Tibial nerve (tissue), 4 donors: ENCODE measurements around the gene OR2T5.
"Not testable (repeated sequence)": the region's sequence is repeated elsewhere in the genome, so short reads cannot be mapped to it uniquely, and the experiment has no call there.

ENCODE experiments used
- EP300 ChIP-seq, 2 donors: sonication (generic); formaldehyde crosslinking; IDR thresholded peaks; one replicate each; pipeline ENCODE4 v1.6.1; 2017; ENCODE audit warnings: antibody characterized with exemption in 2 of 2, mild to moderate bottlenecking in 1 of 2
- POLR2A ChIP-seq, 2 donors: fragments of 450-650 bp; IDR thresholded peaks; one replicate each; pipeline ENCODE4 v1.6.1; 2017; ENCODE audit warnings: antibody characterized with exemption in 2 of 2, mild to moderate bottlenecking in 2 of 2, moderate library complexity in 2 of 2
- TF ChIP-seq, protein P1 (sequence below), 5 experiments: fragments of 200-600 bp in 3 of 5; fragments of 450-650 bp in 2 of 5; sonication (generic) in 3 of 5; IDR thresholded peaks; one replicate each; pipeline ENCODE4 v1.5.1; 2016 to 2019; ENCODE audit warnings: antibody characterized with exemption in 5 of 5, mild to moderate bottlenecking in 3 of 5, moderate library complexity in 2 of 5

DNA sequence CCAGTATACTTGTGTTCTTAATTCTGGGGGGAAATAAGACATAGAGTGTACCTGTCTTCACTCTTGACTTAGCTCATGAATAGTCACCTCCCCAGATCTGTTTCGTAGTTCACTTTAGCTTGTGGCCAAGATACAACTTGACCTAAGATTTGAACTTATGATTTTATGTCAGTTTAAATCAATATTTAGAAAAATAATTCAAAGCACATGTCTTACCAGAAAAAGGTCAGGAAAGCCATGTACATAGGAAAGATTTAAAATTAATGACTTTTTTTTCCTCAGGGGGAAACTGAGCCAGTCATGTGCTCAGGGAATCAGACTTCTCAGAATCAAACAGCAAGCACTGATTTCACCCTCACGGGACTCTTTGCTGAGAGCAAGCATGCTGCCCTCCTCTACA, 15.3 kb upstream of the OR2T5 start, which contains the start of gene OR2T3:
- TF ChIP-seq, protein P1, sequence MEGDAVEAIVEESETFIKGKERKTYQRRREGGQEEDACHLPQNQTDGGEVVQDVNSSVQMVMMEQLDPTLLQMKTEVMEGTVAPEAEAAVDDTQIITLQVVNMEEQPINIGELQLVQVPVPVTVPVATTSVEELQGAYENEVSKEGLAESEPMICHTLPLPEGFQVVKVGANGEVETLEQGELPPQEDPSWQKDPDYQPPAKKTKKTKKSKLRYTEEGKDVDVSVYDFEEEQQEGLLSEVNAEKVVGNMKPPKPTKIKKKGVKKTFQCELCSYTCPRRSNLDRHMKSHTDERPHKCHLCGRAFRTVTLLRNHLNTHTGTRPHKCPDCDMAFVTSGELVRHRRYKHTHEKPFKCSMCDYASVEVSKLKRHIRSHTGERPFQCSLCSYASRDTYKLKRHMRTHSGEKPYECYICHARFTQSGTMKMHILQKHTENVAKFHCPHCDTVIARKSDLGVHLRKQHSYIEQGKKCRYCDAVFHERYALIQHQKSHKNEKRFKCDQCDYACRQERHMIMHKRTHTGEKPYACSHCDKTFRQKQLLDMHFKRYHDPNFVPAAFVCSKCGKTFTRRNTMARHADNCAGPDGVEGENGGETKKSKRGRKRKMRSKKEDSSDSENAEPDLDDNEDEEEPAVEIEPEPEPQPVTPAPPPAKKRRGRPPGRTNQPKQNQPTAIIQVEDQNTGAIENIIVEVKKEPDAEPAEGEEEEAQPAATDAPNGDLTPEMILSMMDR (IDR thresholded peaks at IDR 0.05) = not testable (repeated sequence)
- TF ChIP-seq POLR2A, EP300 (IDR thresholded peaks at IDR 0.05): not testable (repeated sequence)
